AG20443 (cell line): Measurements from ENCODE around the gene MTNR1A.
A peak's percentile ranks its signal among the peaks of the same experiment; 100 is the strongest.

Source experiments
- DNase-seq: peaks from one replicate; pipeline ENCODE4 v3.0.0; 2012; ENCODE audit warnings: low spot score, mixed read lengths

The MTNR1A gene

DNA sequence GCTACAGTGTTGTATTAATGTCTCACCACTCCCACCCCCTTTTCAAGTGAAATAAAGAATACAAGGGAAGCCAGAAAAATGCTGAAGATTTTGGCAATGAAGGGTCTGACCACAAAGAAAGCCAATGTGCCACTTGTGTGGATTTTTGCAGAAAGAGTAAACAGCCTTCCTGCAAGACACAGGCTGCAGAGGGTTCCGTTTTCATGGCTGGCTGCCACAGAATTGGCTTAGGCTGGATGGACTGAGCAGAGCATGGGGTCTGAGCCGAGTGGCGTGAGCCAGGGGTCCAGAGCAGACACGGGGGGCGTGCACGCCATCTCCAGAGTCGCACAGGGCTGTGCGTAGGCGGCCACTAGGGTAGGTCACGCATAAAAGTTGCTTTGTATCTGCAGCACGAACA is 69.2 kb downstream of the MTNR1A start:
- no peak for DNase-seq

DNA sequence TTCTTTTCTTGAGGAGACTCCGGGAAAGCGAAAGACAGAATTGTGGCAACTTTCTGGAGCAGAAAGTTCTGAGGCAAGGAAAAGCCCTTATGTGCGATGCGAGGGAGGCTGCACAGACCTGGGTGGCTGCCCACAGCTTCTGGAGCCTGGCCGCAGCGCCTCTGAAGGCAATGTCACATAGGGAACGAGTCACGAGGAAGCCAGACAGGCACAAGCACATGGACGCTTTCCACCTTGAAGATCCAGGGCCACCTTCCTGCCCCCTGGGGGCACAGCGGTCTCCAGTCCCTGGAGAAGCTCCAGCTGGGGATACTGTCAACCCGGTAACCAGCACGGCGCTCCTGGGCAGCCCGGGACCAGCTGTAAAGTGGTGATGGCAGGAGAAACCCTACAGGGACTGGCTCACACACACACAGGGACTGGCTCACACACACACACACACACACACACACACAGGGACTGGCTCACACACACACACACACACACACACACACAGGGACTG is 69.8 kb downstream of the MTNR1A start:
- DNase-seq, result peak; percentile 52

DNA sequence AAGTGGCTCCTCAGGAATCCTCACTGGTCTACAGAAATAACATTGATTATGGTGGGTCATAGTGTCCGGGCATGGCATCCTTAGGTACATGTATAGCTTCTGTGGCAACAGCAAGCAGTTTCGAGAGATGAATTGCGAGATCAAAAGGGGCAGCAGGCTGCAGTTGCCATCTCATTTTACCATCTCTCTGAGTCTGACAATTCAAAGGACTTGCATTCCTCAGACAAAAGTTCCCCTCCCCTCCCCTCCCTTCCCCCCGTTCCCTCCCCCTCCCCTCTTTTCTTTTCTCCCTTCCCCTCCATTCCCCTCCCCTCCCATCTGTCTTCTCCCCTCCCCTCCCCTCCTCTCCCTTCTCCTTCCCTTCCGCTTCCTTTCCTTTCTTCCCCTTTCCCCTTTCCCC is 70.2 kb downstream of the MTNR1A start:
- no peak for DNase-seq

DNA sequence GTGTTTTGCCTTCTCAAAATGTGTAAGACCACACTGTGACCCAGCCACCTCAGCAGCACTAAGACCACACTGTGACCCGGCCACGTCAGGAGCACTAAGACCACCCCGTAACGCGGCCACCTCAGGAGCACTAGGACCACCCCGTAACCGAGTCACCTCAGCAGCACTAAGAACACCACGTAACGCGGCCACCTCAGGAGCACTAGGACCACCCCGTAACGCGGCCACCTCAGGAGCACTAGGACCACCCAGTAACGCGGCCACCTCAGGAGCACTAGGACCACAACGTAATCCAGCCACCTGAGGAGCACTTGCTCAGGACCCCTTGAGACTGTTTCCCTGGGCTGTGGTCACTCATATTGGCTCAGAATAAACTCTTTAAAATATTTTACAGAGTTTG is 71.7 kb downstream of the MTNR1A start:
- DNase-seq, result no peak
